HG03103 (cell line): ENCODE measurements around the gene CCNT2.
"Not testable (repeated sequence)": the region's sequence is repeated elsewhere in the genome, so short reads cannot be mapped to it uniquely, and the experiment has no call there.

Source experiments
- ATAC-seq: cut with Tn5 transposase; IDR thresholded peaks from one replicate; pipeline ENCODE4 v1.9.1; 2021; ENCODE audit warnings: low read depth; ENCODE audit not compliant: unreplicated experiment

The CCNT2 gene

GRCh38 chr2:134917888-134918525 is 615 bp upstream of the CCNT2 start:
- ATAC-seq: peak; percentile 62

GRCh38 chr2:134919341-134920210 is 954 bp downstream of the CCNT2 start:
- ATAC-seq: no peak

- ATAC-seq: no peak
Observed at GRCh38 chr2:134924912-134925311, 6.3 kb downstream of the CCNT2 start.

- ATAC-seq: no peak
Observed at GRCh38 chr2:134926231-134926931, 7.8 kb downstream of the CCNT2 start.

- ATAC-seq: no peak
Observed at GRCh38 chr2:134927195-134927594, 8.6 kb downstream of the CCNT2 start.

- ATAC-seq: no peak
Observed at GRCh38 chr2:134932864-134933526, 14.4 kb downstream of the CCNT2 start.

- ATAC-seq: no peak
Observed at GRCh38 chr2:134933732-134934131, 15.1 kb downstream of the CCNT2 start.

- no peak for ATAC-seq
Observed at GRCh38 chr2:134934150-134934549, 15.5 kb downstream of the CCNT2 start.

- no peak for ATAC-seq
Observed at GRCh38 chr2:134934641-134935040, 16.0 kb downstream of the CCNT2 start.

GRCh38 chr2:134936691-134937090 is 18.1 kb downstream of the CCNT2 start:
- no peak for ATAC-seq

- peak; percentile 77 for ATAC-seq
Observed at GRCh38 chr2:134943540-134943939, 24.9 kb downstream of the CCNT2 start.

GRCh38 chr2:134944975-134945374 is 26.4 kb downstream of the CCNT2 start:
- ATAC-seq: no peak

GRCh38 chr2:134946073-134946472 is 27.5 kb downstream of the CCNT2 start:
- no peak for ATAC-seq

- ATAC-seq: no peak
Observed at GRCh38 chr2:134949981-134950708, 31.5 kb downstream of the CCNT2 start.

GRCh38 chr2:134950886-134951285 is 32.3 kb downstream of the CCNT2 start:
- ATAC-seq: no peak

- ATAC-seq: no peak
Observed at GRCh38 chr2:134952608-134953007, 34.0 kb downstream of the CCNT2 start.

- no peak for ATAC-seq
Observed at GRCh38 chr2:134954065-134954464, 35.4 kb downstream of the CCNT2 start.

- ATAC-seq: no peak
Observed at GRCh38 chr2:134955744-134956143, 37.1 kb downstream of the CCNT2 start.

GRCh38 chr2:134957477-134957876 is 38.9 kb downstream of the CCNT2 start:
- ATAC-seq: no peak

GRCh38 chr2:134967166-134967565 is 48.5 kb downstream of the CCNT2 start:
- not testable (repeated sequence) for ATAC-seq
